GM12872 (cell line): ENCODE data around the gene ACTR6.

Experiments
- CTCF ChIP-seq: IDR thresholded peaks from 3 replicates; pipeline ENCODE4 v1.5.1; 2011; ENCODE audit warnings: low read depth, mild to moderate bottlenecking, low read length, moderate library complexity; ENCODE audit not compliant: insufficient read depth

Gene ACTR6

DNA sequence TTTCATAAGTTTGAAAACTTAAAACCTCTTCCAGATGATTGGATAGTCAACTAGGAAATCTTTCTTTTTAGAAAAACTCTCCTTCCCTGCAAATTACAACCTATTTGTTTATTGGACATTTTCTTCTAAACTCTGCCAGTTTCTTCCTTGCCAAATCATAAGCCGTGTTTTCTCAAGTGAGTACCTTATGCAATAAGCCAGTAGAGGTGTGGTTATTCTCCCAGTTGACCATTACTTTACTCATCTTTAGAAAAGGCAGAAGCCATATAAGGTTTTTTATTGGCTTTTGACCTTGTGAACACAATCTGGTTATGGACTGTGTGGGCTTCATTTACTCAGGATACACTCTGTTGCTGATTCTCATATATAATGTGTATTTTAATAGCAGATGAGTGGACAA is 14.6 kb downstream of the ACTR6 start:
- TF ChIP-seq CTCF: no peak

DNA sequence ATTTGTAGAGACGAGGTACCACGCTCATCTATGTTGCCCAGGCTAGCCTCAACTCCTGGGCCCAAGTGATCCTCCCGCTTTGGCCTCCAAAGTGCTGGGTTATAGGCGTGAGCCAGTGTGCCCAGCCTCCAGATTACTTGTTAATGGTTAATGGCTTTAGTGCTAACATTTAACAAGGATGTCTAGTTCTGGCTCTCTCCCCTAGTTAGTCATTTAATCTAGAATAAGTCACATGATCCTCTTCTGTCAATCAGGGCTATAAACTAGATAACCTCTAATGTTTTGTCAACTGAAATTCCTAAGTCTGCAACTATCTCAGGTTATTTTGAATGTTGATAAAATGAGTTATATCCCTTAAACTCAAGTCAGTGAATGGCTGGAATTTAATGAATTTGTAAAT is 15.7 kb downstream of the ACTR6 start:
- TF ChIP-seq CTCF: no peak

DNA sequence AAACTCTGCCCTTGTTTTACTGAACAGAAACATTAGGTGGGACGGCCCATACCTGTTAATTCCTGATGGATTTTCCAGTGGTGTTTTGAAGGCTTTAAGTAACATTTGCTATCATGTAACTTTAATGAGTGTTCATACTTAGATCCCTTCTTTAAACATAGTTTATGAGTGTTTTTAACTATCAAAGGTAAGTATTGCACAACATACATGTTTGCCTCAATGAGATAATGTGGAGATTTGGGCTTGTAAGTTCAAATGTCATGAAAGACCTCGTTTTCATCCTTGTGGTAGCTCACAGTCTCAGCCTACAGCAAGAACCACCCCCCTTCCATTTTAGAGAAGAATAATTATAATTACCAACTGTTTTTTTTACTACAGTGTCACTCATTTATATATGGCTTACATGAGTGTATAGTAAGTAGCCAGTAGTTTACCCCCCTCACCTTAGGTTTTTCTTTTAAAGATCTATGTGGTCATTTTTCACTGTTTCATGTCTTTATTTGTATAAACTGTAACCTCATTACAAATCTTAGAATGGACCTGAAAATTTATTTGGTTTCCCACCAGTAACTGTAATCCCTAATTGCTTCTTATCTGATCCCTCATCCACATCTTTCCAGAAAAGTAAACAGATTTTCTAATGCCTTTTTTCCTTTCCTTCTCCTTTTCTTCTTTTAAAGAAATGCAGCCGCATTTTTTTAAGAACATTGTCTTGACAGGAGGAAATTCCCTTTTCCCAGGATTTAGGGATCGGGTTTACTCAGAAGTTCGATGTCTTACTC is 18.9 kb downstream of the ACTR6 start:
- TF ChIP-seq CTCF: no peak

DNA sequence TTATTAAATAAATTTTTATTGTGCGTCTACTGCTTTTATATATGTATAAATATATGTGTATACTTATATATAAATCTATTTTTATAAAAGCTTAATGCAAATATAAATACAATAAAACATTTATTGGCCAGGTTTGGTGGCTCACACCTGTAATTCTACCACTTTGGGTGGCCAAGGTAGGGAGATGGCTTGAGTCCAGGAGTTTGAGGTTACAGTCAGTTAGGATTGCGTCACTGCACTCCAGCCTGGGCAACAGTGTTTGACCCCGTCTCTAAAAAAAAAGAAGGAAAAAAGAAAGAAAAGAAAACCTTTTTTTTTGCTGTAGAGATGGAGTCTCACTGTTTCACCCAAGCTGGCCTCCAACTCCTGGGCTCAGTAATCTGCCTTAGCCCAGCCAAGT is 20.9 kb downstream of the ACTR6 start:
- TF ChIP-seq CTCF: no peak

DNA sequence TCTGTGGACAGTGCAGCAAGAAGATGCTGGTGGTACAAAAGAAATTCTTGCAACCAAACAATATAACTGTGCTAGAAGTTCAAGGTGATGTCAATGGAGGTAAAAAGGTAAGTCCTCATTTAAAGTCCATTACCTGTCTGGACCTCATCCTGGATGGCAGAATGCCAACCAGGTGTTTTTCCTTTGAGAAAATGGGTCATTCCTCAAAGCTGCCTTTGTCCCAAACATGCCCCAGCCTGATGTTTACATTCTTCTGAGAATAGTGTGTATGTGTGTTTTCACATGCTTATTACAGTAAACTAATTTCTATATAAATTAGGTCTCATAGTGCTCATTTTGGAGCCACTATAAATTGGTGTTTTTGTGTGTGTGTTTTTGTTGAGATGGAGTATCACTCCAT is 24.9 kb downstream of the ACTR6 start:
- no peak for TF ChIP-seq CTCF

GRCh38 chr12:100229036-100229635 is 28.5 kb downstream of the ACTR6 start:
- no peak for TF ChIP-seq CTCF

- no peak for TF ChIP-seq CTCF
Measured at GRCh38 chr12:100229876-100230275, 29.3 kb downstream of the ACTR6 start.
